Measurements from ENCODE around the gene PCDH10. TPM values are rescaled to one million over a fixed set of nuclear protein-coding genes. Genes with fewer than 3 reads are reported as not detected.

PCDH10 gene
- total and polyA plus RNA-seq, 2 of the 4 experiments (the other 2 are of a cell fraction), result 0.90 to 2.0 TPM

DNA sequence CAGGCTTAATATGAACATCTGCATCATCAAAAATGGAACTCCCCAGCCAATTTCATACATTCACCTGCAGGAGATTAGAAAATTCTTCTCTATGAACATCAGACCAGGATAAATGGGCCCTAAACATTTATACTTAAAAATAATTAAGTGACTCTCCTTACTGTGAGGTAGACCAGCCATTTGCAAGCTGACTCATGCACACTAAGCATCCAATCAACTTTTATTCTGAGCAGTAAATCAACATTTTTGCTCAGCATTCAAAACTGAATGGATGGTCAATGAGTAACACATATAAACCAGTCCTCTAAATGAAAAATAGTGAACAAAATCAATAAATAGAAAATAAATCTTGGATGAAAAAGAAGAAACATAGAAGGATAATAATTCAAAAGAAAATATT lies 19.9 kb upstream of the PCDH10 start:
- no peak for DNase-seq
- no peak overlapping the region for H3K14ac ChIP-seq (replicated peaks; ENCODE audit: low read depth, low read length)
- no peaks in the 10 kb centered on the region for H3K9me1 ChIP-seq (ENCODE audit: insufficient read depth, low read length)
- H3K9ac ChIP-seq (ENCODE audit: low read depth, low read length), result no peak overlapping the region
- no peak overlapping the region for H4K91ac ChIP-seq (ENCODE audit: insufficient read depth, low read depth, low read length)
- no peak overlapping the region for H3K23ac ChIP-seq (ENCODE audit: low read depth, low read length)
- H3K79me1 ChIP-seq (ENCODE audit: low read depth in 1 of 2, low read length in 2 of 2), result no peaks in the 10 kb centered on the region
- intact Hi-C loops (cut with micrococcal nuclease), result no loop called here
- no peaks in the 10 kb centered on the region for H3K4me1 ChIP-seq (ENCODE audit: control insufficient read depth, insufficient read depth, low read length)
- TF ChIP-seq, protein P1, sequence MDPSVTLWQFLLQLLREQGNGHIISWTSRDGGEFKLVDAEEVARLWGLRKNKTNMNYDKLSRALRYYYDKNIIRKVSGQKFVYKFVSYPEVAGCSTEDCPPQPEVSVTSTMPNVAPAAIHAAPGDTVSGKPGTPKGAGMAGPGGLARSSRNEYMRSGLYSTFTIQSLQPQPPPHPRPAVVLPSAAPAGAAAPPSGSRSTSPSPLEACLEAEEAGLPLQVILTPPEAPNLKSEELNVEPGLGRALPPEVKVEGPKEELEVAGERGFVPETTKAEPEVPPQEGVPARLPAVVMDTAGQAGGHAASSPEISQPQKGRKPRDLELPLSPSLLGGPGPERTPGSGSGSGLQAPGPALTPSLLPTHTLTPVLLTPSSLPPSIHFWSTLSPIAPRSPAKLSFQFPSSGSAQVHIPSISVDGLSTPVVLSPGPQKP (IDR thresholded peaks at IDR 0.05; ENCODE audit: borderline replicate concordance, low read depth, low read length), result no peak
- TF ChIP-seq RCOR1 (IDR thresholded peaks at IDR 0.05; ENCODE audit: insufficient replicate concordance, low read length) (no peak), SMC3 (IDR thresholded peaks at IDR 0.05; ENCODE audit: low read depth, low read length) (no peak), RAD21 (IDR thresholded peaks at IDR 0.05; ENCODE audit: low read length) (no peak), MXI1 (IDR thresholded peaks at IDR 0.05; ENCODE audit: borderline replicate concordance, low read depth, low read length) (no peak), FOS (IDR thresholded peaks at IDR 0.05; ENCODE audit: low read depth, low read length) (no peak), RFX5 (IDR thresholded peaks at IDR 0.05; ENCODE audit: low read depth, low read length) (no peak), NFE2L2 (IDR thresholded peaks at IDR 0.05; ENCODE audit: low read depth, low read length) (no peak)
- TF ChIP-seq, protein P2, sequence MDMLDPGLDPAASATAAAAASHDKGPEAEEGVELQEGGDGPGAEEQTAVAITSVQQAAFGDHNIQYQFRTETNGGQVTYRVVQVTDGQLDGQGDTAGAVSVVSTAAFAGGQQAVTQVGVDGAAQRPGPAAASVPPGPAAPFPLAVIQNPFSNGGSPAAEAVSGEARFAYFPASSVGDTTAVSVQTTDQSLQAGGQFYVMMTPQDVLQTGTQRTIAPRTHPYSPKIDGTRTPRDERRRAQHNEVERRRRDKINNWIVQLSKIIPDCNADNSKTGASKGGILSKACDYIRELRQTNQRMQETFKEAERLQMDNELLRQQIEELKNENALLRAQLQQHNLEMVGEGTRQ (IDR thresholded peaks at IDR 0.05; ENCODE audit: low read depth, low read length), result no peak
- TF ChIP-seq, protein P3, sequence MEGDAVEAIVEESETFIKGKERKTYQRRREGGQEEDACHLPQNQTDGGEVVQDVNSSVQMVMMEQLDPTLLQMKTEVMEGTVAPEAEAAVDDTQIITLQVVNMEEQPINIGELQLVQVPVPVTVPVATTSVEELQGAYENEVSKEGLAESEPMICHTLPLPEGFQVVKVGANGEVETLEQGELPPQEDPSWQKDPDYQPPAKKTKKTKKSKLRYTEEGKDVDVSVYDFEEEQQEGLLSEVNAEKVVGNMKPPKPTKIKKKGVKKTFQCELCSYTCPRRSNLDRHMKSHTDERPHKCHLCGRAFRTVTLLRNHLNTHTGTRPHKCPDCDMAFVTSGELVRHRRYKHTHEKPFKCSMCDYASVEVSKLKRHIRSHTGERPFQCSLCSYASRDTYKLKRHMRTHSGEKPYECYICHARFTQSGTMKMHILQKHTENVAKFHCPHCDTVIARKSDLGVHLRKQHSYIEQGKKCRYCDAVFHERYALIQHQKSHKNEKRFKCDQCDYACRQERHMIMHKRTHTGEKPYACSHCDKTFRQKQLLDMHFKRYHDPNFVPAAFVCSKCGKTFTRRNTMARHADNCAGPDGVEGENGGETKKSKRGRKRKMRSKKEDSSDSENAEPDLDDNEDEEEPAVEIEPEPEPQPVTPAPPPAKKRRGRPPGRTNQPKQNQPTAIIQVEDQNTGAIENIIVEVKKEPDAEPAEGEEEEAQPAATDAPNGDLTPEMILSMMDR (conservative IDR thresholded peaks at IDR 0.05; ENCODE audit: low read depth, low read length), result no peak
- no peak overlapping the region for H2AFZ ChIP-seq (replicated peaks; ENCODE audit: low read length, poor library complexity)
- no peak overlapping the region for H4K5ac ChIP-seq (ENCODE audit: low read depth, low read length)
- no peak overlapping the region for H3K18ac ChIP-seq (ENCODE audit: low read depth, low read length)
- no peak overlapping the region for H2AK5ac ChIP-seq (ENCODE audit: low read depth, low read length)
- CTCF ChIA-PET, result interaction anchor here (1.4 kb wide), 1 partner anchor 17 kb away, joined by 3 read pairs; no protein-coding TSS in a partner anchor
- no peaks in the 10 kb centered on the region for H3K36me3 ChIP-seq (ENCODE audit: control insufficient read depth, insufficient read depth, low read length)
- no peak overlapping the region for H3K4me2 ChIP-seq (ENCODE audit: low read depth, low read length)
- no peak overlapping the region for H3K4ac ChIP-seq (ENCODE audit: low read depth, low read length)
- no peak overlapping the region for H3K56ac ChIP-seq (ENCODE audit: extremely low read depth, insufficient read depth, low read length)
- no peaks in the 10 kb centered on the region for H3K9me3 ChIP-seq (ENCODE audit: control insufficient read depth, insufficient read depth, low read length)
- no TSS peak for BruUV-seq (replicated peaks)
- no peak overlapping the region for H2BK120ac ChIP-seq (ENCODE audit: low read depth, low read length)
- POLR2A ChIA-PET (ENCODE audit: unreplicated experiment), result no interaction called here
- H2BK15ac ChIP-seq (ENCODE audit: low read depth, low read length), result no peak overlapping the region
- no peaks in the 10 kb centered on the region for H4K20me1 ChIP-seq (ENCODE audit: insufficient read depth, low read length)
- H2BK5ac ChIP-seq (ENCODE audit: low read depth, low read length, poor library complexity, severe bottlenecking), result no peak overlapping the region
- no peak overlapping the region for H3K4me3 ChIP-seq (ENCODE audit: insufficient read depth, low read depth, low read length)
- in situ Hi-C loops (cut with MboI; ENCODE audit: low sequenced_read_pairs), result no loop called here
- H4K8ac ChIP-seq (ENCODE audit: low read depth in 2 of 2, low read length in 2 of 2), result no peak overlapping the region
- dilution Hi-C loops (cut with HindIII; ENCODE audit: low sequenced_read_pairs, unreplicated experiment), result no loop called here
- ATAC-seq (ENCODE audit: low read depth), result no peak
- H3K27me3 ChIP-seq (ENCODE audit: control insufficient read depth, insufficient read depth, low read length), result no peaks in the 10 kb centered on the region
- no peak overlapping the region for H2AK9ac ChIP-seq (replicated peaks; ENCODE audit: low read depth, low read length, poor library complexity)
- H3K27ac ChIP-seq (ENCODE audit: insufficient read depth, low read length), result no peak overlapping the region
- H2BK20ac ChIP-seq (ENCODE audit: low read depth, low read length), result no peak overlapping the region
